SK-N-SH treated with all-trans-retinoic acid at 6 μM for 48 hours (cell line): ENCODE results near the gene PHF1.
A peak's percentile ranks its signal among the peaks of the same experiment; 100 is the strongest.

ENCODE experiments used
- ATAC-seq: fragments of 200-7000 bp; cut with Tn5 transposase; 3 replicates; pipeline ENCODE4 v1.9.1; 2020; ENCODE audit warnings: mild to moderate bottlenecking, moderate library complexity
- ARNTL ChIP-seq: fragments of 450-650 bp; formaldehyde crosslinking; IDR thresholded peaks from 2 replicates; pipeline ENCODE4 v1.5.0; 2020; ENCODE audit warnings: low read depth, mild to moderate bottlenecking, moderate library complexity, borderline replicate concordance
- BACH2 ChIP-seq: fragments of 250-450 bp; sonication (Bioruptor Pico); IDR thresholded peaks from 2 replicates; pipeline ENCODE4 v1.9.0; 2021; ENCODE audit warnings: mild to moderate bottlenecking, borderline replicate concordance
- CREB5 ChIP-seq: fragments of 250-450 bp; sonication (Bioruptor Pico); IDR thresholded peaks from 2 replicates; pipeline ENCODE4 v1.5.1; 2020; ENCODE audit warnings: low read depth, mild to moderate bottlenecking, moderate library complexity
- CSDC2 ChIP-seq: fragments of 250-450 bp; sonication (Bioruptor Pico); IDR thresholded peaks from 2 replicates; pipeline ENCODE4 v1.5.0; 2020; ENCODE audit warnings: mild to moderate bottlenecking, moderate library complexity
- CSRNP3 ChIP-seq: fragments of 250-450 bp; sonication (Bioruptor Pico); IDR thresholded peaks from 2 replicates; pipeline ENCODE4 v1.5.1; 2021; ENCODE audit warnings: mild to moderate bottlenecking, moderate library complexity
- ESRRG ChIP-seq: fragments of 250-450 bp; sonication (Bioruptor Pico); IDR thresholded peaks from 2 replicates; pipeline ENCODE4 v1.6.1; 2021; ENCODE audit warnings: mild to moderate bottlenecking
- GLIS3 ChIP-seq: fragments of 250-450 bp; sonication (Bioruptor Pico); IDR thresholded peaks from 2 replicates; pipeline ENCODE4 v1.5.0; 2020; ENCODE audit warnings: mild to moderate bottlenecking, moderate library complexity
- ISL1 ChIP-seq: fragments of 250-450 bp; sonication (Bioruptor Pico); IDR thresholded peaks from 2 replicates; pipeline ENCODE4 v2.1.2; 2022; ENCODE audit warnings: mild to moderate bottlenecking, moderate library complexity
- OSR1 ChIP-seq: fragments of 250-450 bp; sonication (Bioruptor Pico); IDR thresholded peaks from 2 replicates; pipeline ENCODE4 v1.8.0; 2022; ENCODE audit warnings: moderate library complexity, mild to moderate bottlenecking, inconsistent platforms
- PATZ1 ChIP-seq: fragments of 250-450 bp; sonication (Bioruptor Pico); IDR thresholded peaks from 2 replicates; pipeline ENCODE4 v1.8.0; 2020; ENCODE audit warnings: mild to moderate bottlenecking, moderate library complexity, borderline replicate concordance
- POU6F1 ChIP-seq: fragments of 250-450 bp; sonication (Bioruptor Pico); IDR thresholded peaks from 2 replicates; pipeline ENCODE4 v1.8.0; 2021; ENCODE audit warnings: low read depth, mild to moderate bottlenecking, moderate library complexity, borderline replicate concordance
- PPARA ChIP-seq: fragments of 250-450 bp; sonication (Bioruptor Pico); IDR thresholded peaks from 2 replicates; pipeline ENCODE4 v1.5.0; 2020; ENCODE audit warnings: mild to moderate bottlenecking, borderline replicate concordance
- RARB ChIP-seq: fragments of 250-450 bp; sonication (Bioruptor Pico); IDR thresholded peaks from 2 replicates; pipeline ENCODE4 v1.8.0; 2021; ENCODE audit warnings: mild to moderate bottlenecking, moderate library complexity
- SNAI2 ChIP-seq: fragments of 250-450 bp; sonication (Bioruptor Pico); IDR thresholded peaks from 2 replicates; pipeline ENCODE4 v1.5.0; 2020; ENCODE audit warnings: mild to moderate bottlenecking, moderate library complexity
- TCF4 ChIP-seq: fragments of 250-450 bp; sonication (Bioruptor Pico); IDR thresholded peaks from 2 replicates; pipeline ENCODE4 v1.8.0; 2021; ENCODE audit warnings: mild to moderate bottlenecking, moderate library complexity, borderline replicate concordance
- TOX ChIP-seq: fragments of 250-450 bp; sonication (Bioruptor Pico); IDR thresholded peaks from 2 replicates; pipeline ENCODE4 v1.8.0; 2021; ENCODE audit warnings: mild to moderate bottlenecking, moderate library complexity, borderline replicate concordance
- TSHZ2 ChIP-seq: fragments of 250-450 bp; sonication (Bioruptor Pico); IDR thresholded peaks from 2 replicates; pipeline ENCODE4 v1.5.0; 2020; ENCODE audit warnings: mild to moderate bottlenecking, moderate library complexity
- ZC3H10 ChIP-seq: fragments of 250-450 bp; sonication (Bioruptor Pico); IDR thresholded peaks from 2 replicates; pipeline ENCODE4 v1.5.1; 2021; ENCODE audit warnings: mild to moderate bottlenecking, moderate library complexity
- ZFP3 ChIP-seq: fragments of 250-450 bp; sonication (Bioruptor Pico); IDR thresholded peaks from 2 replicates; pipeline ENCODE4 v1.5.0; 2020; ENCODE audit warnings: mild to moderate bottlenecking, moderate library complexity
- ZNF565 ChIP-seq: fragments of 450-650 bp; formaldehyde crosslinking; conservative IDR thresholded peaks from 2 replicates; pipeline ENCODE4 v1.5.0; 2020; ENCODE audit warnings: low read depth, mild to moderate bottlenecking, moderate library complexity
- ZNF70 ChIP-seq: fragments of 450-650 bp; formaldehyde crosslinking; IDR thresholded peaks from 2 replicates; pipeline ENCODE4 v1.5.0; 2020; ENCODE audit warnings: mild to moderate bottlenecking, moderate library complexity
- ZNF8 ChIP-seq: fragments of 450-650 bp; formaldehyde crosslinking; IDR thresholded peaks from 2 replicates; pipeline ENCODE4 v1.5.0; 2020; ENCODE audit warnings: mild to moderate bottlenecking, moderate library complexity

Gene PHF1

GRCh38 chr6:33380272-33380981 lies 30.4 kb upstream of the PHF1 start:
- TF ChIP-seq CREB5 (CRISPR knock-in tag) (no peak), RARB (no peak), ZNF70 (CRISPR knock-in tag) (no peak), POU6F1 (no peak), ZNF8 (no peak), TOX (CRISPR knock-in tag) (no peak), GLIS3 (no peak), CSRNP3 (no peak), SNAI2 (CRISPR knock-in tag) (no peak), PATZ1 (CRISPR knock-in tag) (no peak), ESRRG (CRISPR knock-in tag) (no peak), ZC3H10 (CRISPR knock-in tag) (no peak), BACH2 (CRISPR knock-in tag) (no peak), ZNF565 (CRISPR knock-in tag) (no peak), CSDC2 (CRISPR knock-in tag) (no peak), ISL1 (CRISPR knock-in tag) (no peak), ZFP3 (no peak), PPARA (CRISPR knock-in tag) (no peak)
- ATAC-seq: no peak

- no peak; the same call in 2 of the 3 replicates for ATAC-seq
- TF ChIP-seq ARNTL (CRISPR knock-in tag) (no peak), OSR1 (CRISPR knock-in tag) (no peak)
Observed at GRCh38 chr6:33383427-33384185, 27.2 kb upstream of the PHF1 start.

GRCh38 chr6:33384581-33385020 lies 26.2 kb upstream of the PHF1 start:
- ATAC-seq: peak; percentile 92
- TF ChIP-seq RARB: no peak
- TF ChIP-seq TOX (CRISPR knock-in tag): no peak
- no peak for TF ChIP-seq CSRNP3
- TF ChIP-seq ESRRG (CRISPR knock-in tag): no peak
- TF ChIP-seq TSHZ2 (CRISPR knock-in tag): no peak
- TF ChIP-seq ZFP3: no peak
- TF ChIP-seq CREB5 (CRISPR knock-in tag): no peak
- TF ChIP-seq ZNF565 (CRISPR knock-in tag): no peak
- no peak for TF ChIP-seq CSDC2 (CRISPR knock-in tag)
- no peak for TF ChIP-seq BACH2 (CRISPR knock-in tag)
- TF ChIP-seq ZC3H10 (CRISPR knock-in tag): no peak
- TF ChIP-seq ZNF8: no peak
- no peak for TF ChIP-seq PPARA (CRISPR knock-in tag)
- TF ChIP-seq TCF4 (CRISPR knock-in tag): no peak
- TF ChIP-seq ARNTL (CRISPR knock-in tag): no peak
- no peak for TF ChIP-seq GLIS3
